Tongue (tissue), 2 donors: ENCODE data around the gene PCA3. TPM values are rescaled to one million over a fixed set of nuclear protein-coding genes. Genes with fewer than 3 reads are reported as not detected.
A peak's percentile ranks its signal among the peaks of the same experiment; 100 is the strongest.
"Not testable (repeated sequence)": the region's sequence is repeated elsewhere in the genome, so short reads cannot be mapped to it uniquely, and the experiment has no call there.

Experiments used
- DNase-seq: peaks from one replicate; pipeline ENCODE4 v3.0.0-alpha.2; 2015
- total RNA-seq: library from RNA; depleted of rRNA; stranded (reverse); fragments of >200 nt; gene quantifications from one replicate; pipeline ENCODE4 v1.2.3, GENCODE V29; 2014

The PCA3 gene
- 0.62 TPM for total RNA-seq

- DNase-seq = no peak
These were observed at the start of gene PCA3 for GRCh38 chr9:76764138-76764537. Gene PCA3, plus strand, starts transcription at chr9:76764438.

- DNase-seq = peak; percentile 35
These were observed 48.1 kb upstream of the PCA3 start for GRCh38 chr9:76716085-76716672.

GRCh38 chr9:76717176-76717575 lies 47.1 kb upstream of the PCA3 start:
- DNase-seq = no peak

- no peak for DNase-seq
These were observed 46.6 kb upstream of the PCA3 start for GRCh38 chr9:76717613-76718012.

- no peak for DNase-seq
These were observed 46.1 kb upstream of the PCA3 start for GRCh38 chr9:76718166-76718565.

- DNase-seq = no peak
These were observed 44.0 kb upstream of the PCA3 start for GRCh38 chr9:76720245-76720644.

GRCh38 chr9:76725011-76725546 lies 39.2 kb upstream of the PCA3 start:
- DNase-seq = no peak

GRCh38 chr9:76725885-76726284 lies 38.4 kb upstream of the PCA3 start:
- no peak for DNase-seq

GRCh38 chr9:76729116-76729515 lies 35.1 kb upstream of the PCA3 start:
- DNase-seq = no peak

GRCh38 chr9:76729980-76730737 lies 34.1 kb upstream of the PCA3 start:
- no peak for DNase-seq

GRCh38 chr9:76730801-76731200 lies 33.4 kb upstream of the PCA3 start:
- no peak for DNase-seq

- DNase-seq = peak; percentile 35
These were observed 31.8 kb upstream of the PCA3 start for GRCh38 chr9:76732341-76732958.

GRCh38 chr9:76733096-76733495 lies 31.1 kb upstream of the PCA3 start:
- no peak for DNase-seq

GRCh38 chr9:76734716-76735115 lies 29.5 kb upstream of the PCA3 start:
- DNase-seq = no peak

- no peak for DNase-seq
These were observed 26.9 kb upstream of the PCA3 start for GRCh38 chr9:76737154-76737902.

GRCh38 chr9:76738402-76738801 lies 25.8 kb upstream of the PCA3 start:
- no peak for DNase-seq

GRCh38 chr9:76741524-76741923 lies 22.7 kb upstream of the PCA3 start:
- DNase-seq = no peak

- DNase-seq = not testable (repeated sequence)
These were observed 21.3 kb upstream of the PCA3 start for GRCh38 chr9:76742890-76743289.

GRCh38 chr9:76743931-76744330 lies 20.3 kb upstream of the PCA3 start:
- DNase-seq = no peak

GRCh38 chr9:76744336-76744735 lies 19.9 kb upstream of the PCA3 start:
- no peak for DNase-seq

- DNase-seq = peak; percentile 74
These were observed 13.2 kb upstream of the PCA3 start for GRCh38 chr9:76751001-76751400.

GRCh38 chr9:76756268-76756640 lies 8.0 kb upstream of the PCA3 start:
- peak; percentile 26 for DNase-seq
